ENCODE results near the gene C1orf87. TPM values are rescaled to one million over a fixed set of nuclear protein-coding genes. Genes with fewer than 3 reads are reported as not detected.

The C1orf87 gene
- total and polyA plus RNA-seq, 2 donors (not counting 3 experiments of a cell fraction or from before 2014, with no cell fraction given) = not detected

GRCh38 chr1:59985911-59986515 lies 87.6 kb downstream of the C1orf87 start:
- Histone ChIP-seq H3K9me3 (replicated peaks; ENCODE audit: control insufficient read depth, insufficient read depth, low read length) (no peaks in the 10 kb centered on the region), H3K4me3 (replicated peaks in 1 of 3; ENCODE audit: insufficient read depth in 1 of 3, low read depth in 1 of 3, low read length in 3 of 3) (no peak overlapping the region), H3K27me3 (ENCODE audit: control insufficient read depth in 2 of 2, insufficient read depth in 2 of 2, low read length in 2 of 2) (peaks cover 2 to 3% of the 10 kb centered on the region in 2 experiments), H3K79me2 (ENCODE audit: control insufficient read depth, insufficient read depth, low read length) (no peaks in the 10 kb centered on the region), H3K4me1 (ENCODE audit: control insufficient read depth, extremely low read depth, insufficient read depth, low read length) (no peaks in the 10 kb centered on the region), H3K36me3 (ENCODE audit: control insufficient read depth in 2 of 2, extremely low read depth in 1 of 2, insufficient read depth in 2 of 2, low read length in 2 of 2) (no peaks in the 10 kb centered on the region), H3K4me2 (ENCODE audit: insufficient read depth, low read length) (no peak overlapping the region), H4K20me1 (replicated peaks; ENCODE audit: control insufficient read depth, extremely low read depth, insufficient read depth, low read length) (no peaks in the 10 kb centered on the region), H2AFZ (ENCODE audit: low read depth, low read length) (no peak overlapping the region), H3K9ac (replicated peaks; ENCODE audit: extremely low read depth, insufficient read depth, low read length) (no peak overlapping the region), H3K27ac (ENCODE audit: insufficient read depth, low read depth, low read length) (no peak overlapping the region), H3K9me1 (replicated peaks; ENCODE audit: control insufficient read depth, extremely low read depth, insufficient read depth, low read length) (no peaks in the 10 kb centered on the region)
- CTCF ChIA-PET = interaction anchor here (1.0 to 3.8 kb wide), 3 partner anchors 9 to 14 kb away, joined by 3 to 23 read pairs (median 17); no protein-coding TSS in a partner anchor
- POLR2A ChIA-PET = no interaction called here
- intact Hi-C loops (cut with micrococcal nuclease) (no loop called here), dilution Hi-C loops (cut with MboI; ENCODE audit: extremely low pct_ligation_motif_present, low sequenced_read_pairs) (no loop called here)
- no TSS peak for BruUV-seq (replicated peaks)
- DNase-seq (ENCODE audit: low read depth, low spot score) = no peak
- no peak for FAIRE-seq
- TF ChIP-seq POLR2A (IDR thresholded peaks at IDR 0.05; ENCODE audit: low read depth, low read length) = no peak
- TF ChIP-seq, protein P1, sequence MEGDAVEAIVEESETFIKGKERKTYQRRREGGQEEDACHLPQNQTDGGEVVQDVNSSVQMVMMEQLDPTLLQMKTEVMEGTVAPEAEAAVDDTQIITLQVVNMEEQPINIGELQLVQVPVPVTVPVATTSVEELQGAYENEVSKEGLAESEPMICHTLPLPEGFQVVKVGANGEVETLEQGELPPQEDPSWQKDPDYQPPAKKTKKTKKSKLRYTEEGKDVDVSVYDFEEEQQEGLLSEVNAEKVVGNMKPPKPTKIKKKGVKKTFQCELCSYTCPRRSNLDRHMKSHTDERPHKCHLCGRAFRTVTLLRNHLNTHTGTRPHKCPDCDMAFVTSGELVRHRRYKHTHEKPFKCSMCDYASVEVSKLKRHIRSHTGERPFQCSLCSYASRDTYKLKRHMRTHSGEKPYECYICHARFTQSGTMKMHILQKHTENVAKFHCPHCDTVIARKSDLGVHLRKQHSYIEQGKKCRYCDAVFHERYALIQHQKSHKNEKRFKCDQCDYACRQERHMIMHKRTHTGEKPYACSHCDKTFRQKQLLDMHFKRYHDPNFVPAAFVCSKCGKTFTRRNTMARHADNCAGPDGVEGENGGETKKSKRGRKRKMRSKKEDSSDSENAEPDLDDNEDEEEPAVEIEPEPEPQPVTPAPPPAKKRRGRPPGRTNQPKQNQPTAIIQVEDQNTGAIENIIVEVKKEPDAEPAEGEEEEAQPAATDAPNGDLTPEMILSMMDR (IDR thresholded peaks at IDR 0.05; ENCODE audit: extremely low read depth in 1 of 2, insufficient read depth in 1 of 2, low read depth in 1 of 2, low read length in 2 of 2) = no peak

GRCh38 chr1:59979666-59980065 lies 93.9 kb downstream of the C1orf87 start:
- no TSS peak for BruUV-seq (replicated peaks)
- Histone ChIP-seq H3K4me3 (replicated peaks in 1 of 3; ENCODE audit: insufficient read depth in 1 of 3, low read depth in 1 of 3, low read length in 3 of 3) (no peak overlapping the region), H3K9me1 (replicated peaks; ENCODE audit: control insufficient read depth, extremely low read depth, insufficient read depth, low read length) (no peaks in the 10 kb centered on the region), H3K36me3 (ENCODE audit: control insufficient read depth in 2 of 2, extremely low read depth in 1 of 2, insufficient read depth in 2 of 2, low read length in 2 of 2) (no peaks in the 10 kb centered on the region), H3K4me2 (ENCODE audit: insufficient read depth, low read length) (no peak overlapping the region), H2AFZ (ENCODE audit: low read depth, low read length) (no peak overlapping the region), H3K79me2 (ENCODE audit: control insufficient read depth, insufficient read depth, low read length) (no peaks in the 10 kb centered on the region), H3K4me1 (ENCODE audit: control insufficient read depth, extremely low read depth, insufficient read depth, low read length) (no peaks in the 10 kb centered on the region), H3K27ac (ENCODE audit: insufficient read depth, low read depth, low read length) (no peak overlapping the region), H3K27me3 (ENCODE audit: control insufficient read depth in 2 of 2, insufficient read depth in 2 of 2, low read length in 2 of 2) (peaks cover 0 to 9% of the 10 kb centered on the region in 2 experiments), H3K9me3 (replicated peaks; ENCODE audit: control insufficient read depth, insufficient read depth, low read length) (no peaks in the 10 kb centered on the region), H4K20me1 (replicated peaks; ENCODE audit: control insufficient read depth, extremely low read depth, insufficient read depth, low read length) (no peaks in the 10 kb centered on the region), H3K9ac (replicated peaks; ENCODE audit: extremely low read depth, insufficient read depth, low read length) (no peak overlapping the region)
- dilution Hi-C loops (cut with MboI; ENCODE audit: extremely low pct_ligation_motif_present, low sequenced_read_pairs) (no loop called here), intact Hi-C loops (cut with micrococcal nuclease) (loop anchor here (10.0 kb wide), 3 partner anchors 1355 to 1605 kb away; no protein-coding TSS in a partner anchor)
- CTCF ChIA-PET = interaction anchor here (4.6 to 6.1 kb wide), 2 partner anchors 8 to 1874 kb away, joined by 38 to 40 read pairs; no protein-coding TSS in a partner anchor
- no peak for DNase-seq (ENCODE audit: low read depth, low spot score)
- TF ChIP-seq POLR2A (IDR thresholded peaks at IDR 0.05; ENCODE audit: low read depth, low read length) (no peak), GATA2 (IDR thresholded peaks at IDR 0.05; ENCODE audit: insufficient read depth, insufficient read length, low read depth, low read length) (no peak), EZH2 (IDR thresholded peaks at IDR 0.05; ENCODE audit: borderline replicate concordance, low read depth, low read length, severe bottlenecking) (no peak)
- TF ChIP-seq, protein P1 (IDR thresholded peaks at IDR 0.05; ENCODE audit: extremely low read depth in 1 of 2, insufficient read depth in 1 of 2, low read depth in 1 of 2, low read length in 2 of 2) = no peak
- TF ChIP-seq, protein P2, sequence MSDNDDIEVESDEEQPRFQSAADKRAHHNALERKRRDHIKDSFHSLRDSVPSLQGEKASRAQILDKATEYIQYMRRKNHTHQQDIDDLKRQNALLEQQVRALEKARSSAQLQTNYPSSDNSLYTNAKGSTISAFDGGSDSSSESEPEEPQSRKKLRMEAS (IDR thresholded peaks at IDR 0.05; ENCODE audit: insufficient read depth, insufficient read length) = no peak
- FAIRE-seq = no peak
- POLR2A ChIA-PET = no interaction called here

Data from endothelial cell of umbilical vein (primary cell).